ENCODE data around the gene RIC8B. TPM values are rescaled to one million over a fixed set of nuclear protein-coding genes. Genes with fewer than 3 reads are reported as not detected.

RIC8B gene
- total and polyA plus RNA-seq, 8 donors, result 14.5 to 28.0 (median 23.1) TPM

DNA sequence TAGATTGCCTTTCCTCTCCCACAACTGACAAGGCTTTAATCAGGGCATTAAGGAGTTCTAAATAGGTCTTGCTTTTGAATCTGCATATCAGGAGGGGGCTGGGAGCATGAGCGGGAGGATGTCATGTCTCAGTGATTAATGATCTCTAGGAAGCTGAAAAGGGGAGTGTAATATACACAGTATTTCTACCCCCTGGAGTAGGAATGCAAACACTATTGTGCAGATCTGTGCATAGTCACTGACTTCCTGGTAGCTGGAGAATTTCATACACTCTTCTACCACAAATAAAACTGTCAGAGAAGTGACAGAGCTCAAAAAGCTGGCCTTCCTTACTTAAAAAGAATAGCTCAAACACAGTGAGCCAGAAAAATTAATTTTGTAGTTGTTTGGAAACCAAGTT is 65.8 kb downstream of the RIC8B start:
- Histone ChIP-seq H3K9me3 (no peaks in the 10 kb centered on the region), H3K4me1 (peaks cover 16 to 17% of the 10 kb centered on the region in 2 donors), H3K27ac (peak overlapping the region in 1 of 2 donors; percentile 19), H3K4me3 (no peak overlapping the region), H3K27me3 (no peaks in the 10 kb centered on the region), H3K36me3 (peaks cover 0 to 22% of the 10 kb centered on the region in 2 donors)
- intact Hi-C loops (cut with DNase I), result loop anchor here in 1 of 2 donors (10.0 kb wide), 1 partner anchor 455 kb away; no protein-coding TSS in a partner anchor
- ATAC-seq (peak; percentile 76), DNase-seq (peak in 2 of 4 donors; percentile 28 to 33)
- TF ChIP-seq, protein P1, sequence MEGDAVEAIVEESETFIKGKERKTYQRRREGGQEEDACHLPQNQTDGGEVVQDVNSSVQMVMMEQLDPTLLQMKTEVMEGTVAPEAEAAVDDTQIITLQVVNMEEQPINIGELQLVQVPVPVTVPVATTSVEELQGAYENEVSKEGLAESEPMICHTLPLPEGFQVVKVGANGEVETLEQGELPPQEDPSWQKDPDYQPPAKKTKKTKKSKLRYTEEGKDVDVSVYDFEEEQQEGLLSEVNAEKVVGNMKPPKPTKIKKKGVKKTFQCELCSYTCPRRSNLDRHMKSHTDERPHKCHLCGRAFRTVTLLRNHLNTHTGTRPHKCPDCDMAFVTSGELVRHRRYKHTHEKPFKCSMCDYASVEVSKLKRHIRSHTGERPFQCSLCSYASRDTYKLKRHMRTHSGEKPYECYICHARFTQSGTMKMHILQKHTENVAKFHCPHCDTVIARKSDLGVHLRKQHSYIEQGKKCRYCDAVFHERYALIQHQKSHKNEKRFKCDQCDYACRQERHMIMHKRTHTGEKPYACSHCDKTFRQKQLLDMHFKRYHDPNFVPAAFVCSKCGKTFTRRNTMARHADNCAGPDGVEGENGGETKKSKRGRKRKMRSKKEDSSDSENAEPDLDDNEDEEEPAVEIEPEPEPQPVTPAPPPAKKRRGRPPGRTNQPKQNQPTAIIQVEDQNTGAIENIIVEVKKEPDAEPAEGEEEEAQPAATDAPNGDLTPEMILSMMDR (IDR thresholded peaks at IDR 0.05), result no peak

DNA sequence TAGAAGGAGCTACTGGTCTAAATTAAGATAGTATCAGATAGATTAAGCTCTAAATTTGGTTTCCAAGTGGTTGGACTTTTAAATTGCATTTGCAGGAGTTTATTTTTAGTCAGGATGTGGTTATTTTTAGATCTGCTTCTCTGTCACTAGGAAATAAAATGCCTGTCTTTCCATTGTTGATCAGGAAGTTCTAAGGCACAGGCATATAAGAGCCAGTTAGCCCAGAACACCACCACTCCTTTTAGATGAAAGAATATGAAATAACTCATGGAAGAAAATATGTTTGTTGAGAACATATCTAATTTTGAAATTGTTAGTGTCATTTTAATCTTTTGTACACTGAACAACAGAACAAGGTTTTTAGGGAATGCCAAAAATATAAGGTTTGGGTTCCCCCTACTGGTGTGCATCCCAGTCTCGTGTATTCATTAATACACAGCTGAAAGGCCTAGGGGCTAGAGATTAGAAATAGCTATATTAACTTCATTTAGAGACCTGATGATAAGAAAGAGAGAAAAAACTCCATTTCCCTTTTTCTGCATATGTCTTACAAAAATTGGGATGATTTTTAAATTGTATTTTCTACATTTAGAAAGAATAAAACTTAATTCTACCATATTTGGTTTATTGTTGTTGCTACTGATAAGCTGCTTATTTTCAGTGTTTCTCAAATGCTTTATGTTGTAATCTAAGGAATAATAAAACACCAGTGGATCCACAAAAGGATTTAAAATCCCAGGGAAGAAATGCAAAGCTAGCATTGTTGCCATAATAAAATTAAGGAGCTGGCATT is 67.2 kb downstream of the RIC8B start:
- H3K27me3 ChIP-seq, result no peaks in the 10 kb centered on the region
- no peaks in the 10 kb centered on the region for H3K9me3 ChIP-seq
- H3K4me1 ChIP-seq, result peaks cover 16 to 17% of the 10 kb centered on the region in 2 donors
- H3K4me3 ChIP-seq, result no peak overlapping the region
- DNase-seq (peak in 2 of 4 donors; percentile 68 to 72), ATAC-seq (peak; percentile 84)
- TF ChIP-seq, protein P1 (IDR thresholded peaks at IDR 0.05), result peak; percentile 39 to 51
- peak overlapping the region in 1 of 2 donors; percentile 19 for H3K27ac ChIP-seq
- intact Hi-C loops (cut with DNase I), result loop anchor here in 1 of 2 donors (10.0 kb wide), 1 partner anchor 457 kb away; no protein-coding TSS in a partner anchor
- H3K36me3 ChIP-seq, result peaks cover 0 to 34% of the 10 kb centered on the region in 2 donors

DNA sequence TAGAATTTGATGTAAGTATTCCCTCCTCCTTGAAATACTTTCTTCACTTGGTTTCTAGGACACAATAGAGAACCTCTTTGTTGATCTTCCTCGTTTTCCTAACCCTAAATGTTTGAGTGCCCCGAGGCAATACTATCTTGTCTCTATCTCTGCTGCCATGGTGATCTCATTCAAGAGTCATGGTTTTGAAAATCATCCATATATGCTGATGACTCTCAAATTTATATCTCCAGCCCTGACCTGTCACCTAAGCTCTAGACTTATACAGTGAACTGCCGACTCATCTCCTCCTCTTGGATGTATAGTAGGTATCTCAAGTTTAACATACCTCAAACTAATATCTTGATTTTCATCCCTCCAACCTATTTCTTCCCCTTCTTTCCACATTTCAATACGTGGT is 71.4 kb downstream of the RIC8B start:
- ATAC-seq (no peak), DNase-seq (no peak)
- Histone ChIP-seq H3K9me3 (no peaks in the 10 kb centered on the region), H3K36me3 (peaks cover 0 to 38% of the 10 kb centered on the region in 2 donors), H3K4me3 (no peak overlapping the region), H3K27me3 (no peaks in the 10 kb centered on the region), H3K4me1 (peaks cover 7 to 9% of the 10 kb centered on the region in 2 donors), H3K27ac (no peak overlapping the region)
- TF ChIP-seq, protein P1 (IDR thresholded peaks at IDR 0.05), result no peak
- intact Hi-C loops (cut with DNase I), result loop anchor here in 1 of 2 donors (10.0 kb wide), 1 partner anchor 461 kb away; no protein-coding TSS in a partner anchor

DNA sequence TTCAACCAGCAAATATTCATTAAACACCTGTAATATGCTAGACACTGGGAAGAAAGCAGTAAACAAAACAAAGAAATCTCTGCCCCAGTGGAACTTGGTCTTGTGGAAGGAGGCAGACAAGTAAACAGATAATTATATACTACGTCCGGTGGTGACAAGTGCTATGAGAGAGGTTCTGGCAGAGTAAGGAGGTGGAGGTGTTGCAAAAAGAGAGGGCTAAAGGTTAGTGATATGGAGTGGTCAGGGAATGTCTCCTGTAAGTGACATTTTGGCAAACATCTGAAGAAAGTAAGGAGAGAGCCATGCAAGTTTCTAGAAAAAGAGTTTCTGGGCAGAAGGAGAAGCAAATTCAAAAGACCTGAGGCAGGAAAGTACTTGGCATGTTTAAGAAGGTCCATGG is 73.4 kb downstream of the RIC8B start:
- Histone ChIP-seq H3K27ac (no peak overlapping the region), H3K4me3 (no peak overlapping the region), H3K36me3 (peaks cover 0 to 38% of the 10 kb centered on the region in 2 donors), H3K9me3 (no peaks in the 10 kb centered on the region), H3K4me1 (no peaks in the 10 kb centered on the region), H3K27me3 (no peaks in the 10 kb centered on the region)
- no peak for DNase-seq
- intact Hi-C loops (cut with DNase I), result loop anchor here in 1 of 2 donors (10.0 kb wide), 1 partner anchor 463 kb away; no protein-coding TSS in a partner anchor
- no peak for ATAC-seq
- TF ChIP-seq, protein P1 (IDR thresholded peaks at IDR 0.05), result no peak

DNA sequence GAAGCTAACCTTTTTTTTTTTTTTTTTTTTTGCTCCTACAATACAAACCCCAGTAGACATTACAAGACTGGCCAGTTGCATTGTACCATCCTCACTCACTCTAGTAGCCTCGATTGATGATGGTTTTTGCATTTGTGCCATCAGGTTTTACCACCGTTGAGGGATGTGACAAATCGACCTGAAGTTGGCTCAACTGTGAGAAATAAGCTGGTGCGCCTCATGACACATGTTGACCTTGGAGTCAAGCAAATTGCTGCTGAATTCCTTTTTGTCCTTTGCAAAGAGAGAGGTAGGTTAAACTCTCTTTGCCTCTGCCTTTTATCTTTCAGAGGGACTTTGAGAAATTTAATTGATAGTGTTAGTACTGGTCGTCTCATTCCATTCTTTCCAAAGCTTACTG is 76.8 kb downstream of the RIC8B start:
- Histone ChIP-seq H3K36me3 (peaks cover 0 to 19% of the 10 kb centered on the region in 2 donors), H3K27ac (no peak overlapping the region), H3K4me1 (no peaks in the 10 kb centered on the region), H3K9me3 (no peaks in the 10 kb centered on the region), H3K4me3 (no peak overlapping the region), H3K27me3 (no peaks in the 10 kb centered on the region)
- TF ChIP-seq, protein P1 (IDR thresholded peaks at IDR 0.05), result no peak
- DNase-seq (no peak), ATAC-seq (no peak)
- intact Hi-C loops (cut with DNase I), result no loop called here
